ENCODE measurements around the gene TENM4.

DNA sequence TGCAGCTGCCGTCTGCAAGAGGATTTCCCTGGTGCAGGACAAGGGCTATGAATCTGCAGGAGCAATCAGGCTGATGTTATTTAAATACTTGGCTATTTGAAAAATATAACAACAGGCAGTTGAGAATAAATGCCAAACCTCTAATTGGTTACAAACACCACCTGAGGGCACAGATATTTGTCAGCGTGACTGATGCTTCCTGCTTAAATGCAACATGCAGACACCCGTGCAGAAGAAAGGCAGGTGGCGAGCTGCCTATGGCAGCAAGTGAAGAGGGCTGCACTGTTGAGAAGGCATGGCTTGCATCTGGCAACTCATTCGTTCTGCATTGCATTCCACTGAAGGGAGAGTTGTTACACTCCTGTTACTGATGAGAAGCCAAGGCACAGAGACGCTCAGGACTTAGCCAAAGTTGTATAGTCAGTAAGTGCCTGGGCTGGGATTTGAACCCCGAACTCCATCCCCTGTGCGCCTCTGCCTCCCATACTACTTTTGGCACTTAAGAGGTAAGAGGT, 350.6 kb downstream of the TENM4 start:
- TF ChIP-seq CTCF (IDR thresholded peaks at IDR 0.05) (no peak), POLR2A (IDR thresholded peaks at IDR 0.05) (no peak)

Measured in heart left ventricle (tissue), 13 donors.